CD14-positive monocyte (primary cell): Measurements from ENCODE around the gene EME1. TPM values are rescaled to one million over a fixed set of nuclear protein-coding genes. Genes with fewer than 3 reads are reported as not detected.

Experiments used
- DNase-seq, 3 donors: peaks; one replicate each; pipeline ENCODE4 v3.0.0-alpha.2; 2011 to 2022
- H2AFZ ChIP-seq: 2 replicates; pipeline ENCODE4 v1.6.0; 2012; ENCODE audit warnings: mild to moderate bottlenecking, low read depth, low read length, inconsistent platforms; ENCODE audit not compliant: insufficient read depth, poor library complexity, severe bottlenecking
- H3K27ac ChIP-seq, 2 donors: 1 replicate in 1 of 2; 2 replicates in 1 of 2; pipeline ENCODE4 v1.5.1; 2012 to 2013; ENCODE audit warnings: low read length in 2 of 2, control low read depth in 1 of 2, inconsistent platforms in 1 of 2, low read depth in 1 of 2, mild to moderate bottlenecking in 1 of 2
- H3K27me3 ChIP-seq, 2 donors: one replicate each; pipeline versions ENCODE4 v1.6.0 to v1.6.1; 2011 to 2013; ENCODE audit warnings: low read length in 2 of 2; ENCODE audit not compliant: control insufficient read depth in 2 of 2, insufficient read depth in 2 of 2
- H3K36me3 ChIP-seq, 2 donors: replicated peaks in 1 of 2; 1 replicate in 1 of 2; 2 replicates in 1 of 2; pipeline versions ENCODE4 v1.5.1 to v1.6.1; 2012 to 2013; ENCODE audit warnings: low read length in 2 of 2, control low read depth in 1 of 2, inconsistent platforms in 1 of 2, mild to moderate bottlenecking in 1 of 2; ENCODE audit not compliant: insufficient read depth in 2 of 2, control insufficient read depth in 1 of 2
- H3K4me1 ChIP-seq, 2 donors: 1 replicate in 1 of 2; 2 replicates in 1 of 2; pipeline versions ENCODE4 v1.5.1 to v1.6.1; 2012 to 2013; ENCODE audit warnings: low read length in 2 of 2, control low read depth in 1 of 2, inconsistent platforms in 1 of 2, mild to moderate bottlenecking in 1 of 2, moderate library complexity in 1 of 2; ENCODE audit not compliant: insufficient read depth in 2 of 2, control insufficient read depth in 1 of 2
- H3K4me2 ChIP-seq: replicated peaks from 2 replicates; pipeline ENCODE3; 2012; ENCODE audit warnings: low read length, moderate library complexity, mild to moderate bottlenecking; ENCODE audit not compliant: poor library complexity, severe bottlenecking; ENCODE audit errors: extremely low read depth
- H3K4me3 ChIP-seq, 3 experiments: fragments of 200-600 bp in 1 of 3; sonication (generic) in 1 of 3; replicated peaks in 1 of 3; 1 replicate in 2 of 3; 2 replicates in 1 of 3; pipeline ENCODE4 v1.5.1; 2011 to 2013; ENCODE audit warnings: low read length in 3 of 3, mild to moderate bottlenecking in 3 of 3, control low read depth in 2 of 3, low read depth in 2 of 3, inconsistent platforms in 1 of 3, moderate library complexity in 1 of 3
- H3K79me2 ChIP-seq: 2 replicates; pipeline ENCODE4 v1.6.0; 2012; ENCODE audit warnings: mild to moderate bottlenecking, control low read depth, inconsistent platforms, low read length, moderate library complexity; ENCODE audit not compliant: insufficient read depth
- H3K9ac ChIP-seq: 2 replicates; pipeline ENCODE4 v1.6.0; 2017; ENCODE audit warnings: low read length, mild to moderate bottlenecking; ENCODE audit not compliant: insufficient read depth, poor library complexity, severe bottlenecking
- H3K9me3 ChIP-seq, 2 donors: replicated peaks in 1 of 2; 1 replicate in 1 of 2; 2 replicates in 1 of 2; pipeline versions ENCODE4 v1.5.1 to v1.6.1; 2012 to 2013; ENCODE audit warnings: low read length in 2 of 2, control low read depth in 1 of 2; ENCODE audit not compliant: control insufficient read depth in 1 of 2, insufficient read depth in 1 of 2
- H4K20me1 ChIP-seq: 2 replicates; pipeline ENCODE4 v1.6.0; 2012; ENCODE audit warnings: mild to moderate bottlenecking, low read length, control low read depth, moderate library complexity; ENCODE audit not compliant: insufficient read depth
- H3K27ac Mint-ChIP-seq, 7 donors: one replicate each; pipeline ENCODE4 v1.8.0; 2020; ENCODE audit warnings: mild to moderate bottlenecking in 7 of 7, mixed read lengths in 7 of 7, moderate library complexity in 6 of 7, inconsistent platforms in 2 of 7
- H3K27me3 Mint-ChIP-seq, 3 donors: one replicate each; pipeline ENCODE4 v1.8.0; 2021 to 2022; ENCODE audit warnings: low read depth in 3 of 3, mild to moderate bottlenecking in 3 of 3, mixed read lengths in 3 of 3, moderate library complexity in 3 of 3, inconsistent platforms in 1 of 3
- H3K36me3 Mint-ChIP-seq, 2 donors: one replicate each; pipeline ENCODE4 v1.8.0; 2020; ENCODE audit warnings: mixed read lengths in 2 of 2, inconsistent platforms in 1 of 2, mild to moderate bottlenecking in 1 of 2
- H3K4me1 Mint-ChIP-seq: one replicate; pipeline ENCODE4 v1.8.0; 2020; ENCODE audit warnings: mild to moderate bottlenecking, mixed read lengths
- H3K4me3 Mint-ChIP-seq, 2 donors: one replicate each; pipeline ENCODE4 v1.8.0; 2020; ENCODE audit warnings: mild to moderate bottlenecking in 2 of 2, mixed read lengths in 2 of 2, moderate library complexity in 1 of 2
- H3K9me3 Mint-ChIP-seq, 7 donors: one replicate each; pipeline ENCODE4 v1.8.0; 2020 to 2022; ENCODE audit warnings: mixed read lengths in 7 of 7, mild to moderate bottlenecking in 6 of 7, moderate library complexity in 6 of 7, inconsistent platforms in 2 of 7
- CTCF ChIP-seq: fragments of 200-600 bp; IDR thresholded peaks from one replicate; pipeline ENCODE4 v1.8.0; 2022; ENCODE audit warnings: antibody characterized with exemption, mild to moderate bottlenecking
- WGBS: methylation state at CpG from one replicate; pipeline ENCODE4 v1.1.5; 2013; ENCODE audit warnings: missing lambda C conversion rate; ENCODE audit not compliant: insufficient coverage; 5-methylcytosine and 5-hydroxymethylcytosine counted together
- intact Hi-C, 2 donors: fragments of 100-400 bp; cut with micrococcal nuclease; formaldehyde crosslinking; loops; one replicate each; pipeline versions ENCODE4 v1.15.0 to v1.15.1; 2023
- polyA minus RNA-seq: library from RNA; depleted of rRNA, polyadenylated mRNA; stranded (reverse); fragments of >200 nt; gene quantifications from 2 replicates; pipeline ENCODE4 v1.2.3, GENCODE V29; 2012
- polyA plus RNA-seq, 3 donors: library from polyadenylated mRNA; depleted of rRNA in 1 of 3; unstranded in 2 of 3; stranded (reverse) in 1 of 3; fragments of 300-500 nt in 2 of 3; fragments of >200 nt in 1 of 3; fragmentation: Illumina TruSeq in 2 of 3; gene quantifications; 1 replicate in 2 of 3; 2 replicates in 1 of 3; pipeline ENCODE4 v1.2.3, GENCODE V29; 2012 to 2021
- total RNA-seq, 12 experiments: library from RNA in 1 of 12; stranded (reverse) in 1 of 12; fragments of 120-200 nt in 1 of 12; gene quantifications; one replicate each; pipeline ENCODE4 v1.2.4 and lab custom pipeline; 2013 to 2026; ENCODE audit warnings: mixed read lengths in 6 of 12, inconsistent platforms in 1 of 12

The EME1 gene, protein sequence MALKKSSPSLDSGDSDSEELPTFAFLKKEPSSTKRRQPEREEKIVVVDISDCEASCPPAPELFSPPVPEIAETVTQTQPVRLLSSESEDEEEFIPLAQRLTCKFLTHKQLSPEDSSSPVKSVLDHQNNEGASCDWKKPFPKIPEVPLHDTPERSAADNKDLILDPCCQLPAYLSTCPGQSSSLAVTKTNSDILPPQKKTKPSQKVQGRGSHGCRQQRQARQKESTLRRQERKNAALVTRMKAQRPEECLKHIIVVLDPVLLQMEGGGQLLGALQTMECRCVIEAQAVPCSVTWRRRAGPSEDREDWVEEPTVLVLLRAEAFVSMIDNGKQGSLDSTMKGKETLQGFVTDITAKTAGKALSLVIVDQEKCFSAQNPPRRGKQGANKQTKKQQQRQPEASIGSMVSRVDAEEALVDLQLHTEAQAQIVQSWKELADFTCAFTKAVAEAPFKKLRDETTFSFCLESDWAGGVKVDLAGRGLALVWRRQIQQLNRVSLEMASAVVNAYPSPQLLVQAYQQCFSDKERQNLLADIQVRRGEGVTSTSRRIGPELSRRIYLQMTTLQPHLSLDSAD
- 0.31 TPM for total RNA-seq (2013)
- polyA plus RNA-seq = under 1 TPM; 0.33 to 0.76 (median 0.43) TPM
- 0.64 TPM in 1 of 2 replicates, not detected in the other for polyA minus RNA-seq
- total RNA-seq (lab: John Stamatoyannopoulos, UW) = 0 to 1.8 (median 0.35) reads per million in 11 experiments

GRCh38 chr17:50372758-50373556 is at the start of gene EME1, which contains the start of gene MRPL27:
EME1 (plus strand) TSS chr17:50373229; CDS start chr17:50375209, 1,980 bp downstream.
MRPL27 (minus strand) TSS chr17:50373184; CDS start chr17:50373170, 14 bp downstream.
- DNase-seq = peak; percentile 83 to 87 (median 85)
- H3K9me3 ChIP-seq = no peaks in the 10 kb centered on the region
- peaks cover 0 to 1% (median 0%) of the 10 kb centered on the region in 3 donors for H3K27me3 Mint-ChIP-seq
- H2AFZ ChIP-seq = peak within 1 kb of the TSS; percentile 85
- no peak for TF ChIP-seq CTCF
- H3K4me1 ChIP-seq = peaks cover 16 to 22% of the 10 kb centered on the region in 2 donors
- H3K27ac ChIP-seq = peak within 1 kb of the TSS; percentile 87 to 98
- peak within 1 kb of the TSS; percentile 70 for H3K4me2 ChIP-seq
- H3K4me3 Mint-ChIP-seq = peak within 1 kb of the TSS; percentile 99 to 100
- no peaks in the 10 kb centered on the region for H3K9me3 Mint-ChIP-seq
- WGBS = under 1% methylated on average over 34 of the region's 42 CpGs
- H3K27ac Mint-ChIP-seq = peak within 1 kb of the TSS; percentile 97 to 100 (median 100)
- peaks cover 37% of the 10 kb centered on the region for H3K79me2 ChIP-seq
- peaks cover 18% of the 10 kb centered on the region for H4K20me1 ChIP-seq
- peak within 1 kb of the TSS; percentile 61 to 89 (median 87) for H3K4me3 ChIP-seq
- peaks cover 25 to 30% of the 10 kb centered on the region in 2 donors for H3K36me3 ChIP-seq
- H3K4me1 Mint-ChIP-seq = peaks cover 20% of the 10 kb centered on the region
- intact Hi-C loops = loop anchor here in 1 of 2 donors (2.0 kb wide), 1 partner anchor 24 kb away; the partner anchor contains the start of gene LRRC59
- H3K27me3 ChIP-seq = no peaks in the 10 kb centered on the region
- H3K9ac ChIP-seq = peak within 1 kb of the TSS; percentile 89
- H3K36me3 Mint-ChIP-seq = peaks cover 33 to 38% of the 10 kb centered on the region in 2 donors

- H3K36me3 Mint-ChIP-seq = no peaks in the 10 kb centered on the region
- H3K4me1 Mint-ChIP-seq = peaks cover 6% of the 10 kb centered on the region
- Histone ChIP-seq H3K4me3 (no peak overlapping the region), H4K20me1 (no peaks in the 10 kb centered on the region), H3K4me1 (no peaks in the 10 kb centered on the region), H3K36me3 (no peaks in the 10 kb centered on the region), H3K9me3 (no peaks in the 10 kb centered on the region), H2AFZ (no peak overlapping the region), H3K4me2 (no peak overlapping the region), H3K79me2 (no peaks in the 10 kb centered on the region), H3K9ac (no peak overlapping the region), H3K27me3 (no peaks in the 10 kb centered on the region), H3K27ac (no peak overlapping the region)
- H3K4me3 Mint-ChIP-seq = no peak overlapping the region
- no peaks in the 10 kb centered on the region for H3K9me3 Mint-ChIP-seq
- no peak for DNase-seq
- TF ChIP-seq CTCF = no peak
- H3K27ac Mint-ChIP-seq = no peak overlapping the region
- WGBS = 81% methylated on average over 4 of the region's 4 CpGs
- H3K27me3 Mint-ChIP-seq = peaks cover 0 to 3% (median 2%) of the 10 kb centered on the region in 3 donors
- intact Hi-C loops = no loop called here
These were observed 47.1 kb upstream of the EME1 start for GRCh38 chr17:50325906-50326305.
